ENCODE measurements around the gene ENPP7. TPM values are rescaled to one million over a fixed set of nuclear protein-coding genes. Genes with fewer than 3 reads are reported as not detected.

The ENPP7 gene
- total and polyA plus RNA-seq, 3 experiments from 2014 or later: 0.11 to 0.26 TPM; not detected in 1

- Mint-ChIP-seq H3K36me3 (no peaks in the 10 kb centered on the region), H3K4me1 (peaks cover 6 to 22% (median 12%) of the 10 kb centered on the region in 3 donors), H3K27ac (peak overlapping the region in 2 of 8 donors; percentile 11 to 60), H3K9me3 (no peaks in the 10 kb centered on the region), H3K27me3 (peaks cover 38 to 41% of the 10 kb centered on the region in 2 donors), H3K4me3 (peak overlapping the region in 6 of 7 donors; percentile 13 to 57 (median 53))
- H3K36me3 ChIP-seq (ENCODE audit: insufficient read depth, low read length): no peaks in the 10 kb centered on the region
- peaks cover 15% of the 10 kb centered on the region for H3K27me3 ChIP-seq (ENCODE audit: insufficient read depth, low read length, poor library complexity, severe bottlenecking)
- no peak overlapping the region for H3K4me3 ChIP-seq (ENCODE audit: low read length)
- H3K27ac ChIP-seq (ENCODE audit: low read depth, low read length): no peak overlapping the region
- H3K9me3 ChIP-seq (ENCODE audit: low read length): no peaks in the 10 kb centered on the region
- peaks cover 23% of the 10 kb centered on the region for H3K4me1 ChIP-seq (ENCODE audit: insufficient read depth, low read length)
- ChIA-PET POLR2A (interaction anchor here (1.2 kb wide), 1 partner anchor 90 kb away, joined by 13 read pairs; no protein-coding TSS in a partner anchor), CTCF (interaction anchor here (0.7 to 1.6 kb wide), 8 partner anchors 14 to 246 kb away, joined by 3 to 8 read pairs (median 4); no protein-coding TSS in a partner anchor)
- peak in 1 of 5 donors; percentile 22 for DNase-seq
These were observed 14.9 kb downstream of the ENPP7 start for GRCh38 chr17:79745641-79746105.

- POLR2A ChIA-PET: interaction anchor here (0.9 kb wide), 1 partner anchor 65 kb away, joined by 3 read pairs; no protein-coding TSS in a partner anchor
- no peak for DNase-seq
- peak overlapping the region in 1 of 8 donors; percentile 15 for H3K27ac Mint-ChIP-seq
- H3K27me3 ChIP-seq (ENCODE audit: insufficient read depth, low read length, poor library complexity, severe bottlenecking): peaks cover 16% of the 10 kb centered on the region
- H3K36me3 Mint-ChIP-seq: no peaks in the 10 kb centered on the region
- no peak overlapping the region for H3K4me3 Mint-ChIP-seq
- no peak overlapping the region for H3K27ac ChIP-seq (ENCODE audit: low read depth, low read length)
- H3K9me3 Mint-ChIP-seq: no peaks in the 10 kb centered on the region
- peaks cover 6 to 22% (median 12%) of the 10 kb centered on the region in 3 donors for H3K4me1 Mint-ChIP-seq
- H3K9me3 ChIP-seq (ENCODE audit: low read length): no peaks in the 10 kb centered on the region
- no peak overlapping the region for H3K4me3 ChIP-seq (ENCODE audit: low read length)
- peaks cover 41 to 50% of the 10 kb centered on the region in 2 donors for H3K27me3 Mint-ChIP-seq
- H3K4me1 ChIP-seq (ENCODE audit: insufficient read depth, low read length): peaks cover 22% of the 10 kb centered on the region
- H3K36me3 ChIP-seq (ENCODE audit: insufficient read depth, low read length): no peaks in the 10 kb centered on the region
- CTCF ChIA-PET: interaction anchor here (1.4 to 1.6 kb wide), 3 partner anchors 13 to 245 kb away, joined by 3 to 5 read pairs (median 5); no protein-coding TSS in a partner anchor
These were observed 16.3 kb downstream of the ENPP7 start for GRCh38 chr17:79746889-79747507.

GRCh38 chr17:79747508-79748294 lies 17.0 kb downstream of the ENPP7 start:
- Histone ChIP-seq H3K9me3 (ENCODE audit: low read length) (no peaks in the 10 kb centered on the region), H3K4me3 (ENCODE audit: low read length) (no peak overlapping the region), H3K36me3 (ENCODE audit: insufficient read depth, low read length) (no peaks in the 10 kb centered on the region), H3K4me1 (ENCODE audit: insufficient read depth, low read length) (peaks cover 17% of the 10 kb centered on the region), H3K27me3 (ENCODE audit: insufficient read depth, low read length, poor library complexity, severe bottlenecking) (peaks cover 19% of the 10 kb centered on the region), H3K27ac (ENCODE audit: low read depth, low read length) (no peak overlapping the region)
- Mint-ChIP-seq H3K27ac (no peak overlapping the region), H3K9me3 (no peaks in the 10 kb centered on the region), H3K27me3 (peaks cover 41 to 54% of the 10 kb centered on the region in 2 donors), H3K4me3 (peak overlapping the region in 1 of 7 donors; percentile 32), H3K36me3 (no peaks in the 10 kb centered on the region), H3K4me1 (peaks cover 6 to 22% (median 12%) of the 10 kb centered on the region in 3 donors)
- POLR2A ChIA-PET: no interaction called here
- no peak for DNase-seq
- CTCF ChIA-PET: interaction anchor here (1.5 kb wide), 1 partner anchor 244 kb away, joined by 3 read pairs; no protein-coding TSS in a partner anchor

- ChIA-PET POLR2A (no interaction called here), CTCF (no interaction called here)
- no peak overlapping the region for H3K27ac ChIP-seq (ENCODE audit: low read depth, low read length)
- H3K27me3 ChIP-seq (ENCODE audit: insufficient read depth, low read length, poor library complexity, severe bottlenecking): peaks cover 19% of the 10 kb centered on the region
- Mint-ChIP-seq H3K36me3 (no peaks in the 10 kb centered on the region), H3K27ac (no peak overlapping the region), H3K9me3 (no peaks in the 10 kb centered on the region), H3K27me3 (peaks cover 42 to 57% of the 10 kb centered on the region in 2 donors), H3K4me1 (peaks cover 6 to 22% (median 12%) of the 10 kb centered on the region in 3 donors), H3K4me3 (no peak overlapping the region)
- H3K9me3 ChIP-seq (ENCODE audit: low read length): no peaks in the 10 kb centered on the region
- no peak for DNase-seq
- no peak overlapping the region for H3K4me3 ChIP-seq (ENCODE audit: low read length)
- peaks cover 17% of the 10 kb centered on the region for H3K4me1 ChIP-seq (ENCODE audit: insufficient read depth, low read length)
- no peaks in the 10 kb centered on the region for H3K36me3 ChIP-seq (ENCODE audit: insufficient read depth, low read length)
These were observed 17.8 kb downstream of the ENPP7 start for GRCh38 chr17:79748295-79749099.

GRCh38 chr17:79749156-79749815 lies 18.5 kb downstream of the ENPP7 start:
- H3K36me3 Mint-ChIP-seq: no peaks in the 10 kb centered on the region
- Histone ChIP-seq H3K9me3 (ENCODE audit: low read length) (no peaks in the 10 kb centered on the region), H3K4me1 (ENCODE audit: insufficient read depth, low read length) (peaks cover 17% of the 10 kb centered on the region), H3K36me3 (ENCODE audit: insufficient read depth, low read length) (no peaks in the 10 kb centered on the region), H3K27ac (ENCODE audit: low read depth, low read length) (peak overlapping the region; percentile 39), H3K4me3 (ENCODE audit: low read length) (no peak overlapping the region), H3K27me3 (ENCODE audit: insufficient read depth, low read length, poor library complexity, severe bottlenecking) (peaks cover 19% of the 10 kb centered on the region)
- H3K27ac Mint-ChIP-seq: no peak overlapping the region
- DNase-seq: no peak
- H3K9me3 Mint-ChIP-seq: no peaks in the 10 kb centered on the region
- no peak overlapping the region for H3K4me3 Mint-ChIP-seq
- POLR2A ChIA-PET: no interaction called here
- CTCF ChIA-PET: no interaction called here
- peaks cover 42 to 61% of the 10 kb centered on the region in 2 donors for H3K27me3 Mint-ChIP-seq
- peaks cover 6 to 22% (median 12%) of the 10 kb centered on the region in 3 donors for H3K4me1 Mint-ChIP-seq

- H3K4me3 ChIP-seq (ENCODE audit: low read length): no peak overlapping the region
- ChIA-PET CTCF (no interaction called here), POLR2A (no interaction called here)
- peaks cover 6 to 22% (median 12%) of the 10 kb centered on the region in 3 donors for H3K4me1 Mint-ChIP-seq
- H3K27me3 ChIP-seq (ENCODE audit: insufficient read depth, low read length, poor library complexity, severe bottlenecking): peaks cover 19% of the 10 kb centered on the region
- H3K36me3 Mint-ChIP-seq: no peaks in the 10 kb centered on the region
- no peaks in the 10 kb centered on the region for H3K36me3 ChIP-seq (ENCODE audit: insufficient read depth, low read length)
- peaks cover 17% of the 10 kb centered on the region for H3K4me1 ChIP-seq (ENCODE audit: insufficient read depth, low read length)
- DNase-seq: no peak
- no peak overlapping the region for H3K27ac Mint-ChIP-seq
- H3K4me3 Mint-ChIP-seq: no peak overlapping the region
- H3K9me3 ChIP-seq (ENCODE audit: low read length): no peaks in the 10 kb centered on the region
- H3K9me3 Mint-ChIP-seq: no peaks in the 10 kb centered on the region
- H3K27ac ChIP-seq (ENCODE audit: low read depth, low read length): no peak overlapping the region
- peaks cover 43 to 65% of the 10 kb centered on the region in 2 donors for H3K27me3 Mint-ChIP-seq
These were observed 19.2 kb downstream of the ENPP7 start for GRCh38 chr17:79749958-79750357.
